ENCODE measurements around the gene RNF175. TPM values are rescaled to one million over a fixed set of nuclear protein-coding genes. Genes with fewer than 3 reads are reported as not detected.

Gene RNF175
- total RNA-seq, 1 experiment from 2014 or later = 0.90 TPM

DNA sequence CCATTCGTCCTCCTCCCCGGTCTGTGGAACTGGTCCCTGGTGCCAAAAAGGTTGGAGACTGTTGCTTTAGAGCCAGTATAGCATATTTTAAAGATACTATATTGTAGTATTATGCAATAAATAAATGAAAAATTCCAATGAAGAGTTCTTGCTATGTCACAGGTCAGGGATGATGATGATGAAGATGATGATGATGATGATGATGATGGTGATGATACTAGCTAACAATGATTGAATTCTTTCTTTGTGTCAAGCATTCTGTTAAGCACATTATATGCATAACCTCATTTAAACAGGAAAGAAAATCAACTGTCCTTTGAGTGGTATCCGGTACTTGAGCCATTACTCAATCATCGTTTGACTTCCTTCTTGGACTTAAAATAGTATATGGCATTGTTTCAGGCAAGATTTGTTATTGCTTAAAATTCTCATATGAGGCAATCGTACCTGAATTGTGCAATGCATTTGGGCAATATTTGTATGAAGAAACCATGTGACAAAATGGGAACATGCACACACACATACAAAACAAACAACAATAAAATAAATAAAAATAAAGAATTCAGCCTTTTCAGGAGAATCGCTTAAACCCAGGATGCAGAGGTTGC, 98.5 kb downstream of the RNF175 start:
- in situ Hi-C loops (cut with HindIII; ENCODE audit: low pct_unique_long_range_greater_than_20kb, low sequenced_read_pairs) = no loop called here
- no peak for DNase-seq (ENCODE audit: low read depth, low spot score)

Other genes starting within 250 kb of the RNF175 start
- 0.05 TPM in 1 of 2 replicates, not detected in the other for gene TLR2, start 75.7 kb downstream of the RNF175 start, total RNA-seq (2014; rRNA removed; shearing (Covaris generic))
- gene SFRP2, start 29.1 kb upstream of the RNF175 start, total RNA-seq (2014; rRNA removed; shearing (Covaris generic)) = not detected in 2 replicates

All from SK-MEL-5 (cell line).